Sciatic nerve (tissue), 2 donors: ENCODE results near the gene SYT7. TPM values are rescaled to one million over a fixed set of nuclear protein-coding genes. Genes with fewer than 3 reads are reported as not detected.
"Not testable (repeated sequence)": the region's sequence is repeated elsewhere in the genome, so short reads cannot be mapped to it uniquely, and the experiment has no call there.

Experiments used
- ATAC-seq: fragments of 200-7000 bp; cut with Tn5 transposase; one replicate; pipeline ENCODE4 v1.9.1; 2020; ENCODE audit warnings: mild to moderate bottlenecking, moderate library complexity
- DNase-seq: peaks from one replicate; pipeline ENCODE4 v3.0.0-alpha.2; 2020; ENCODE audit warnings: low spot score
- intact Hi-C: fragments of 100-400 bp; cut with DNase I; formaldehyde crosslinking; loops from one replicate; pipeline ENCODE4 v1.14.2; 2022
- total RNA-seq: library from RNA; stranded (reverse); fragmentation: NEBNext Ultra II Directional; extraction: Animal tissue kit (Norgen Biotek cat#: 25700); gene quantifications from one replicate; pipeline ENCODE4 v1.2.1, GENCODE V29; 2021
- donor health status: DM: no; HTN: no; CAD: no.
- donor health status: DM: no; HTN: no; CAD: no.

SYT7 gene, protein sequence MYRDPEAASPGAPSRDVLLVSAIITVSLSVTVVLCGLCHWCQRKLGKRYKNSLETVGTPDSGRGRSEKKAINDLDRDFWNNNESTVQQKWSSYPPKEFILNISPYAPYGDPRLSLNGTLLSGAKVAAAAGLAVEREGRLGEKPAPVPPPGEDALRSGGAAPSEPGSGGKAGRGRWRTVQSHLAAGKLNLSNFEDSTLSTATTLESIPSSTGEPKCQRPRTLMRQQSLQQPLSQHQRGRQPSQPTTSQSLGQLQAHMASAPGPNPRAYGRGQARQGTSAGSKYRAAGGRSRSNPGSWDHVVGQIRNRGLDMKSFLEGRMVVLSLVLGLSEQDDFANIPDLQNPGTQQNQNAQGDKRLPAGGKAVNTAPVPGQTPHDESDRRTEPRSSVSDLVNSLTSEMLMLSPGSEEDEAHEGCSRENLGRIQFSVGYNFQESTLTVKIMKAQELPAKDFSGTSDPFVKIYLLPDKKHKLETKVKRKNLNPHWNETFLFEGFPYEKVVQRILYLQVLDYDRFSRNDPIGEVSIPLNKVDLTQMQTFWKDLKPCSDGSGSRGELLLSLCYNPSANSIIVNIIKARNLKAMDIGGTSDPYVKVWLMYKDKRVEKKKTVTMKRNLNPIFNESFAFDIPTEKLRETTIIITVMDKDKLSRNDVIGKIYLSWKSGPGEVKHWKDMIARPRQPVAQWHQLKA
- 3.7 TPM for total RNA-seq

DNA sequence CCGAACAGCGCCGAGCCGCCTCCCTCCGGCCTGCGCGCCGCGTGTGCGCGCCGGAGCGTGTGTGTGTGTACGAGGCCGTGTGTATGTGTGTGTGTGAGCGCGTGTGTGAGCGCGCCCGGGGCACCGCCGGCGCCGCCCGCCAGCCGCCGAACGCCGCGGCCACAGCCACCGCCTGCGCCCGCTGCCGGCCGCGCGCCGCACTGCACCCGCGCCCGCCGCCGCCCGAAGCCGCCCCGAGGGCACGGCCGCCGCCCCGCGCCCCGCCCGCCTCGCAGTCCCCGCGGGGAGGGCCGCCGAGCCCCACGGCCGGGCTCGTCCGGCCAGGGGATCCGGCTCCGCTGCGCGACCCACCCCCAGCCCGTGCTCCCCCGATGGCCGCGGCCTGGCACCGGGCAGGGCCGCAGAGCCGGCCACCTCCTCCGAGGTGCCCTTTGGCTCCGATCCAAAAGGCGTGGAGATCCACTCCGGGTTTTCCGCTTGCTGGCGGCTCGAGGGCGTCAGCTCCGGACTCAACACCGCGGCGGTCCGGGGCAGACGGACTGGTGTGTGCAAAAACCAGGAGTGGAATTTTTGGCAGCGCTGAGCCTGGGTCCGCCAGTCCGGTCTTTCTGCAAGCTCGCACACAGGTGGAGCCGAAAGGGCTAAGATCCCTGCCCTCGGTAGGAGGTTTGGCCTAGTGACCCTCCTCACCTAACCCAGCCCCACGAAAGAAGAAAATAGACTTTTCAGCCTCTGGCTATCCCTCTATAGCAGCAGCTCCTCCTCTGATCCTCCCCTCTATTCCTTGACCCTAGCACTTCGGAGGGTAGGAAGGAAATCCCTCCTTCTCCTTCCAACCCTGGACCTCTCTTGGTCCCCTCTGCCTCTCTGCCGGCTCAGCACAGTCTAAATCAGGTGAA is at the start of gene SYT7:
SYT7 (minus strand) TSS at position 47 of the 899 bp plus-strand sequence. CDS start 256 bp downstream, outside the sequence.
- intact Hi-C loops = no loop called here

DNA sequence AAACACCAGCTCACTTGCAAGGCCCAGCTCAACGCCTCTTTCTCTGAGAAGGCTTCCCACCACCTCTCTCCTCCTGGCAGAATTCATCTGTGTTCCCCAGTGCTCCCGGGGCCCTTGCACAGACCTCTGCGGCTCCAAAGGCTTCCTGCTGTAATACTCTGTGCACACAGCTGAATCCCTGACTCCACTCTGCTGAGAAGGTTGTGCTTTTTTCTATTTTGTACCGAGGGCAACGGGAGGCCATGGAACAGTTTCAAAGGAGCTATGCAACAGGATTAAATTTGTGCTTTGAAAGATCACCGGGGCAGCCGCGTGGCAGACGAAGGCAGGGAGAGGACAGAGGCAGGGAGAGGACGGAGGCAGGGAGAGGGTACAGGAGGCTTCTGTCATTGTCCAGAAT is 49.2 kb upstream of the SYT7 start:
- intact Hi-C loops = loop anchor here (10.0 kb wide), 2 partner anchors 155 to 185 kb away; no protein-coding TSS in a partner anchor
- DNase-seq (no peak), ATAC-seq (no peak)

More for the DNA sequence above, at the start of gene SYT7:
- ATAC-seq (peak; percentile 91), DNase-seq (peak; percentile 98)

DNA sequence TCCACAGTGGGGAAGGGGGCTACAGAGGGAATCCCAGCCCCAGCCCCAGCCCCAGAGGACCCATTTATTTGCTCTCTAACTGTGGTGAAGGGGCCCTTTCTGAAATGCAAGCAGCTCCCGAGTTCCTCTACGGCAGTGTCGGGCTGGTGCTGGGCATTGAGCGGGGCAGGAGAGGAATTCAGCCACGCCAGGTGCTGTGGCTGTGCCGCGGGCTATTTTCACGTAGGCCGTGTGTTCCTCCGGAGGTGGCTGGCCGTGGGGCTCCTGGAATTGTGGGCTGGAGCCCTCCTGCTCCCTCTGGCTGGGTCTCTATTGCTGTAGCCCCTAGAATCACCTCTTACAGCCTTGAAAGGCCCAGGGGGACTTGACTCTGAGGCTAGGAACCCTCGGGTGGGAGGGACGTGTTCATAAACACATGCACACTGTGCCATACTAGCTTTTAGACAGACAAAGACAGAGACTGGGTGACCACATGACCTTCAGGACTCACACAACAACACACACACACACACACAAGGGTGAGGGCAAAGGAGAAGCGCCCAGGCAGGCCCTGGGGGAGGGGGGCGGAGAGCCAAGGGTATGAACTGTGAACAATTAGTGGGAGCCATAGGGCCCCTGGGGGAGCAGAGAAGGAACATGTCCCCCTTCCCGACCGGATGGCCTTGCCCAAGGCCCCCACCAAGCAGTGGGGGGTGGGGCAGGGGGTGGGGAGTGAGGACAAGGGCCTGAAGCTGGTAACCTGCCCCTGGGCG is 48.4 kb upstream of the SYT7 start:
- DNase-seq (no peak), ATAC-seq (no peak)
- intact Hi-C loops = no loop called here

DNA sequence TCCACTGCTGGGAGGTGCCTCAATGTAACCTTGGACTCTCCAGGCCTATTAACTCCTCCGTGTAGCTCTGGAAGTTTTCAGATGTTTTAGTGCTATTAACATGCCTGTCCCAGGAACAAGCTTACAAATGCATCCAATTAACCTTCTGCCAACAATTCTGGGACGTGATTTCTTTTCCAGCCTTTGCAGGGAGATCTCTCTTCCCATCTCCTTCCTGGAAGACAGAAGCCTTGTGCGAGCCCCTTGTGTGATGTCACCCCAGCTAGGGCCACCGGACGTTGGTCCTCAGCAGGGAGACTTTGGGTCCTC is 47.7 kb upstream of the SYT7 start:
- ATAC-seq (no peak), DNase-seq (no peak)
- intact Hi-C loops = no loop called here

DNA sequence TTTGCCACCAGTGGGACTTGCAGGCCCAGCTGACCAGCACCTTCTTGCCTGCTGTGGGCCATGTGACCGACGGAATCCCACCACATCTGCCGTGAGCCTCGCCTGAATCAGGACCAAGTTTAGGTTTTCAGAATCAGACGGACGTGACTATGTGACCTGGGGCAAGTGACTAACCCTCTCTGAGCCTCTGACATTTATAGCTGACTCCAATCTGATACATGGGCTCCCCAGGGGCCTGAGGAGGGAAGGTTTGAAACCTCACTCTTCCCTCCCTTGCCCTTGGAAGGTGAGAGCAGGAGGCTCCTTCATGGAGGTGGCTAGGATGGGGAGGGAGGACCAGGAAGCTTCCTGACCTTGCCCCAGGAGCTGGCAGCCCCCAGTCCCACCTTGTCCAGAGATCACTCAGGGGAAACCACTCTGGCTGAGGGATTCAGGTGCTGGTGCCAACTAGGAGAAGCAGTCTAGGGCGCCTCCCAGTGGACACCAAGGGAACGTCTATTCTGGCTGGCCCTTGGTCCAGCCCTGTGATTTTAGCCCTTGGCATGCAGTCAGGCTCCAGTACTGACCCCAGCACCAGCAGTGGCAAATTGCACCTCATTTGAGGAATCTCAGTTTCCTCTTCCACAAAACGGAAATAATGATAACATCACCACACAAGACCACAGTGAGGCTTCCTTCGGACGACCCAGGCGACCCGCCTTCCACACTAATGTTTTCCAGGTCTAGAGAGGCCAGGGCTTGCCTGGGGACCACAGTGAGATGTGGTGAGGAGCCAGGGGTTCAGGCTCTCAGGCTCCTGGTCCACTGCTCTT is 47.2 kb upstream of the SYT7 start:
- peak; percentile 74 for DNase-seq
- intact Hi-C loops = no loop called here

DNA sequence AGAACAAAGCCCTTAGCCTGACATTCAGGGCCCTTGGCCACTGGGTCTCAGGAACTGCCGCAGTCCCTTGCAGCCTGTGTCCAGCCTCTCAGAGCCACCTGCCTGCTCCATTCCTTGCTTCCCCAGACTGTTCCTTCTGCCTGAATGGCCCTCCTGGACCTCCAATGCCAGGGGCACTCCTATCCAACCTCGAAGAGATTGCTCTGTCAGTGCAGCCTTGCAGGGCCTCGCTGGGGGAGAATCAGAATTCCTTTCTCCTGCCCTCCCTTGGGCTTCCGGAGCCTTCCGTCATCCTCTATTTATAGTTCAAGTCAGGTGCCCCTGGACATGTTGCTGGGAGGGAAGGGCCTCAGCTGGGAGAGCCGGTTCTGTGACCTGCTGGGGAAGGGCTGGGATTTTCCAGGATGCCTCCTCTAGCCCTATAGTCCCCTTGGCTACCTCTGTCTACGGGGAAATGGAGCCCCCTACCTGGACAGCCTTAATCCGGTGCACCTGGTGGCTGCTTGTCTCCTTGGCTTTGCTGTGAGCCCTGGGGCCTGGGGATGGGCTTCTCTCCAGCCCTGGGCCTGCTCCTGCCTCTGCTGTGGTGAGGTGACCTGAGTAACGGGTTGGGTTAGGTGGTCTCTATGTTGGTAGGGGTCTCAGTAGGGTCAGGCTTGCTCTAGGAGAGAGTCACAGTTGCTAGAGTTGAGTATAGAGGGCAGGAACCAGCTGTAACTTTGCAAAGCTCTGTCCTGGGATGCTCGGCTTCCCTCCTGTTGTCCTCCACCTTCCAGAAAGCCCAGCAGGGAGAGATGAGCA is 45.9 kb upstream of the SYT7 start:
- DNase-seq (no peak), ATAC-seq (no peak)
- intact Hi-C loops = no loop called here

More for the DNA sequence above, 47.2 kb upstream of the SYT7 start:
- peak; percentile 70 for ATAC-seq

DNA sequence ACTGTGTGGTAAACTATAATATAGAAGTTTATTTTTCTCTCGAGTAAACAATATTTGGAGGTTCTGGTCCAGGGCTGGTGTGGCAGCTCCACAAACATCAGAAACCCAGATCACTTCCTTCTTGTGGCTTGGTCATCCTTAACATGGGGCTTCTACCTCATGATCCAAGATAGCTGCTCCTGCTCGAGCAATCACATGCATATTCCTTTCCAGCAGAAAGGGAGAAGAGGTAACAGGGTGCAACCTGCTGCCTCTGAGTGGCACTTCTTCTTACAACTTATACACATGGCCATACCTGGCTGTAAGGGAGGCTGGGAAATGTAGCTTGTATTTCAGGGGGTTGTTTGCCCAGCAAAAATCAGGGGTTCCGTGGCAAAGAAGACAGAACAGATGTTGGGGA is 44.6 kb upstream of the SYT7 start:
- ATAC-seq (no peak), DNase-seq (no peak)
- intact Hi-C loops = no loop called here

DNA sequence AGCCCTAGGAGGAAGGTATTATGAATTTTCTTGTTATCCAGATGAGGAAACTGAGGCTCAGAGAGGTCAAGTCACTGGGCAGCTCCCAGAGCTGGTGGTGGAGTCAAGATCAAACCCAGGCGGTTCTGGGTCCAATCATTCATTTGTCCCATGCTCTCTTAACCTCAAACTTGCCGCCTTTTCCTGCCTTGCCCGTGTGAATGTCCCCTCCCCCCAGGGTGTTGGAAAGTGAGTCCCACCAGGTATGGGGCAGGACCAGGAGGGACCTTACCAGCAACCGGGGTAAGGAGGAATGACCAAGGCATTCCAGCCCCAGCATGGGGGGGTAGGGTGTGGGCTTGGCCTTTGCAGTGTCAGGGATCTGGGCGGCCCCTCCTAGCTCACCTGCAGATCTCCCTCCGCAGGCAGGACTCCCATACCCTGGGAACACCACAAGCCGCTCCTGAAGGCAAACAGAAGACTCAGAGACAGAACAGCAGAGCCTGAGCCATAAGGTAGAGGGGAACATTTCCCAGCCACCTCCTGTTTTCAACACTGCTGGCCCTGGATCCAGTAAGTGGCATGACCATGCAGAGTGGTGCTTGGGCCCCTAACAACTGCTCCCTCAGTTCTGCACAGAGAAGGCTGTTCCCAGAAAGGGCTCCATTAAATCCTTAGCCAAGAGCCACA is 41.2 kb upstream of the SYT7 start:
- ATAC-seq = no peak
- intact Hi-C loops = no loop called here

DNA sequence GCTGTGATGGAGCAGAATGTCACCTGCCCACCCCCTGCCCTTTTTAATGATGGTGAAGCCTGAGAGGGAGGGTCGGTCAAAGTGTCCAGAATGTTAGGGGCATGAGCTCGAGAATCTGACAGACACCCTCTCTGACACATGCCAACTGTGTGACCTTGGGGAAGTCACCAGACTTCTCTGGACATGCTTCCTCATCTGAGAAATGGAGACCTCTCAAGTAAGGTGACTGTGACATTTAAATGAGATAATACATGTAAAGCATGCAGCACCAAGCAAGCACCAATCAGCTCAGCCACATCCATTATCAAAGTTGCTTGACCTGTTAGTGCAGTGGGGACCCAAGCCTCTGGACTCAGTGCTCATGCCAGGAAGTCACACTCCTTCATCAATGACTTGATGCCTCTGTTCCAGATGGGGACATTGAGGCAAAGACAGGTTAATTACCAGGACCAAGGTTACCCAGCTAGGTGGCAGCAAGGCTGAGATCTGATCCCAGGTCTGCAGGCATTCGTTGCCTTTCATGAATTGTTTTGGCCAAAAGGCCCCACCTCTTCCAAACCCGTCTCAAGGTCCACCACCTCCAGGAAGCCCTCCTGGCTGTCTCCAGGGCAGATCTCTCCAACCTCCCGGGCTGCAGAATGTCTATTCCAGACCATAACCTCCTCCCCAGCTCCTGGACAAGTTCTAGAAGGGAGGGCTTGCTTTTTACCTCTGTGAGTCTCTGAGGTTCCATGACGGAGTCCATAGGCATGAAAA is 38.8 kb upstream of the SYT7 start:
- DNase-seq = no peak
- intact Hi-C loops = no loop called here
- no peak for ATAC-seq

More for the DNA sequence above, 41.2 kb upstream of the SYT7 start:
- no peak for DNase-seq

DNA sequence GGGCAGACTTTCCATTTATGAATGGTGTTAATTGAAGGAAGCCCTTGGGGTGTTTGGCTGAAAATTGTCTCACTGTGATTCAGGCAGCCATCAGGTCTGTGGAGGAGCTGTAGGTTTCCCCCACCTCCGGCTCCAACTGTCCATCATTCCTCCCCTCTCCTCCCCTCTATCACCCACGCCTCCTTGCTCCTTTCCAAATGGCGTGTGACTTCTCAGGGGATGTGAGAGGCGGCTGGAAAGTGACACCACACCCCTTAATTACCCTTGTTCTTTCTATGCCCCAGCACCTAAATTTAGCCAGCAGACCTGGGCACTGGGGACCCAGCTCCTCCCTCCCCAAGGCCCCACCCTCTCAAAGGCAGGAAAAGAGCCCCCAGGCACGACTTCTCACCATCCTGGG is 38.1 kb upstream of the SYT7 start:
- DNase-seq = no peak
- intact Hi-C loops = no loop called here
- no peak for ATAC-seq

DNA sequence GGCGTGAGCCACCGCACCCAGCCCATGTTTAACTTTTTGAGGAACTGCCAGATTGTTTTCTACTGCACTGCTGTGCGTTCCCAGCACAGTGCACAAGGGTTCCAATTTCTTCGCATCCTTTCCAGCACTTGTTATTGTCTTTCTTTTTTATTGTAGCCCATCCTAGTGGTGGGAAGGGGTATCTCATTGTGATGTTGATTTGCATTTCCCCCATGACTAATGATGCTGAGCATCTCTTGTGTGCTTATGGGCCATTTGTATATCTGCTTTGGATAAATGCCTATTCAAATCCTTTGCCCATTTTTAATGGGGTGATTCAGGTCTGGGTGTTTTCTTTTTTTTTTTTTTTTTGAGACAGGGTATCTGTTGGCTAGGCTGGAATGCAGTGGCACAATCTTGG is 36.6 kb upstream of the SYT7 start:
- no peak for DNase-seq
- intact Hi-C loops = no loop called here
- no peak for ATAC-seq

DNA sequence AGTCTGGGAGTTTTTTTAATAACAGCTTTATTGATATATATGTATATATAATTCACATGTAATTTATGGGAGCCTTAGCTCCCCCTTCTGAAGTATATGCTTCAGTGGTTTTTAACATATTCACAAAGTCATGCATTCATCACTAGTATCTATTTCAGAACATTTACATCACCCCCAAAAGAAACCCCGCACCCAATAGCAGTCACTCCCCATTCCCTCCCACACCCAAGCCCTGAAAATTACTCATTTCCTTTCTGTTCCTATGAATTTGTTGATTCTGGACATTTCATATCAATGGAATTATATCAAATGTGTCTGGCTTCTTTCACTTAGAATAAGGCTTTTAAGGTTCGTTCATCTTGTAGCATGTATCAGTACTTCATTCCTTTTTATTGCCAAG is 35.6 kb upstream of the SYT7 start:
- ATAC-seq (no peak), DNase-seq (no peak)
- intact Hi-C loops = no loop called here

DNA sequence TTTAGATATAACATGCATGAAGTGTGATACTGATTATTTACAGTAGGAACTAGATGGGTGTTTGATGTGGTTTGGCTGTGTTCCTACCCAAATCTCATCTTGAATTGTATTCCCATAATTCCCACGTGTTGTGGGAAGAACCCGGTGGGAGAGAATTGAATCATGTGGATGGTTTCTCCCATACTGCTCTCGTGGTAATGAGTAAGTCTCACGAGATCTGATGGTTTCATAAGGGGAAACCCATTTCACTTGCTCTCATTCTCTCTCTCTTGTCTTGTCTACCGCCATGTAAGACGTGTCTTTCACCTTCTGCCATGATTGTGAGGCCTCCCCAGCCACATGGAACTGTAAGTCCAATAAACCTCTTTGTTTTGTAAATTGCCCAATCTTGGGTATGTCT is 33.9 kb upstream of the SYT7 start:
- DNase-seq, ATAC-seq, intact Hi-C loops: not testable (repeated sequence)

DNA sequence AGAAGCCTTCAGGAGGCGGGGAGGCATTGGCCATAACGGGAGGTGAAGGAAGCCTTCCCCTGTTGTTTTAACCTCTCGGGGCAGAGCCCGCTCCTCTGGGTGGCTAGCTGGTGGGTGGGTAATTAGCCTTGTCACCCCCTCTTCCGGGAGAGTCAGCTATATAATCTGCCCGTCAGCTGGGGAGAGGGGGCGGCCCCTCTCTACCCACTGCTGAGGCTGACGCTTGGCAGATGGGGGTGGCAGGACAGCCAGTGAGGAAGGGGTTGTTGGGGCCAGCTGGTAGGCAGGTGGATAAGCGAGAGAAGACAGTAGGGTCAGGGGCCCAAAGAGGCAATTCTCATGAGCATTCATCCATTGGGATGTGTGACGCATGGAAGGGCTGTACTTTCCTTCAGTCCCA is 33.0 kb upstream of the SYT7 start:
- ATAC-seq = no peak
- intact Hi-C loops = no loop called here
- DNase-seq = no peak

DNA sequence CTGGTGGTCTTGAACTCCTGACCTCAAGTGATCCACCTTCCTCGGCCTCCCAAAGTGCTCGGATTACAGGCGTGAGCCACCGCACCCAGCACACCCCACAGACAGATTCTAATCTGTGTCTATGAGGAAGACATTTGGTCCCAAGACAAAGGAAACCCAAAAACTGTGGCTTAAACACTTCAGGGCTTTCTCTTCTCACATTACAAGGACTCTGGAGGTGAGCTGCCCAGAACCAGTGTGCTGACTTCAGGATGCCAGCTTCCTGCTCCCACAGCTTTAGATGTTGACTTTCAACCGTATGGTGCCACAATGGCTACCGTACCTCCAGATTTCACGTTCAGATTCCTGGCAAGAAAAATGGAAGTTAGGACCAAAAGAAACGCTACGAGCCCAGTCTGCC is 32.2 kb upstream of the SYT7 start:
- intact Hi-C loops = no loop called here
- ATAC-seq (no peak), DNase-seq (no peak)

DNA sequence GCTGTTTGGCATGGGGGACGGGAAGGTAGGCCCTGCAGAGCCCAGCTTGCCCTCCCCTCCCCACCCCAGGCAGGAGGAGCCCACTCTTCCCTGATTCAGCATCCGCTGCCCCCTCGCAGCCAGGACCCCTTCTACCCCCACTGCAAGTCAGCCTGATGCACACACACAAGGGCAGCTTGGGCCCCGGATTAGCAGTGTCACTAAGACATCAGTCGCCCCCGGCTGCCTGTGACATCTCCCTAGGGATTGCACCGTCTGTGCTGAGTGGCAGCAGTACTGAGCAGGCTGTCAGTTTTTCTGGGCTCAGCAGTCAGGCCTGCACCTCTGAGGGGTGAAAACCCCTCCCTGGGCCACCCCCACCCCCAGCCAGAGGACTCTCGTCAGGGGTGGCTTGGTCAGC is 30.4 kb upstream of the SYT7 start:
- intact Hi-C loops = no loop called here
- no peak for DNase-seq
- no peak for ATAC-seq
